ENCODE measurements around the gene NRP1. TPM values are rescaled to one million over a fixed set of nuclear protein-coding genes. Genes with fewer than 3 reads are reported as not detected.
A peak's percentile ranks its signal among the peaks of the same experiment; 100 is the strongest.
"Not testable (repeated sequence)": the region's sequence is repeated elsewhere in the genome, so short reads cannot be mapped to it uniquely, and the experiment has no call there.

The NRP1 gene
- total RNA-seq, 4 donors from 2014 or later, result 45.7 to 90.0 (median 57.7) TPM

DNA sequence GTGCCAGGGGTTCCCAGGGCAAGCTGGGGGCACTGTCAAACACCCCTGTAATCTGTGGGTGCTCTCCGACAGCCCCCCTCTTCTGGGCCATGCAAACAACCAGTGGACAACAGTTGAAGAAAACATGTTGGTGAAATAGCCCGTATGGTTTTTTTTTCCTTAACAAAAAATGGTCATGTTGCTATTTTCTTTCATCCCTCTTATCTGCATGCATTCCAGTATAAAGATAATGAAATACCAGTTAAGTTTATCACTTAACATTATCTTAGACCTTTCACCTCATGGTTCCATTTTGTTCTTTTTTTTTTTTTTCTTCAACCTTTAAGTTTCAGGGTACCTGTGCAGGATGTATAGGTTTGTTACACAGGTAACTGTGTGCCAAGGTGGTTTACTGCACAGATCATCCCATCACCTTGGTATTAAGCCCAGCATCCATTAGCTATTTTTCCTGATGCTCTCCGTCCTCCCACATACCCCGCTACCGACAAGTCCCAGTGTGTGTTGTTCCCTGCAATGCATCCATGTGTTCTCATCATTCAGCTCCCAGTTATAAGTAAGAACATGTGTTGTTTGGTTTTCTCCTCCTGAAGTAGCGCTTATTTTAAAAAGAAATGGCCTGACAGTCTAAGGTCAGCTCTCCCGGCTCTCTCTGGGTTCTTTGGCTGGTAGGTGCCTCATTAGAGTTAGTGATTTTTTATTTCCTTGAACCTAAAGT, 110.1 kb downstream of the NRP1 start:
- TF ChIP-seq EP300 (IDR thresholded peaks at IDR 0.05), result no peak
- TF ChIP-seq, protein P1, sequence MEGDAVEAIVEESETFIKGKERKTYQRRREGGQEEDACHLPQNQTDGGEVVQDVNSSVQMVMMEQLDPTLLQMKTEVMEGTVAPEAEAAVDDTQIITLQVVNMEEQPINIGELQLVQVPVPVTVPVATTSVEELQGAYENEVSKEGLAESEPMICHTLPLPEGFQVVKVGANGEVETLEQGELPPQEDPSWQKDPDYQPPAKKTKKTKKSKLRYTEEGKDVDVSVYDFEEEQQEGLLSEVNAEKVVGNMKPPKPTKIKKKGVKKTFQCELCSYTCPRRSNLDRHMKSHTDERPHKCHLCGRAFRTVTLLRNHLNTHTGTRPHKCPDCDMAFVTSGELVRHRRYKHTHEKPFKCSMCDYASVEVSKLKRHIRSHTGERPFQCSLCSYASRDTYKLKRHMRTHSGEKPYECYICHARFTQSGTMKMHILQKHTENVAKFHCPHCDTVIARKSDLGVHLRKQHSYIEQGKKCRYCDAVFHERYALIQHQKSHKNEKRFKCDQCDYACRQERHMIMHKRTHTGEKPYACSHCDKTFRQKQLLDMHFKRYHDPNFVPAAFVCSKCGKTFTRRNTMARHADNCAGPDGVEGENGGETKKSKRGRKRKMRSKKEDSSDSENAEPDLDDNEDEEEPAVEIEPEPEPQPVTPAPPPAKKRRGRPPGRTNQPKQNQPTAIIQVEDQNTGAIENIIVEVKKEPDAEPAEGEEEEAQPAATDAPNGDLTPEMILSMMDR (IDR thresholded peaks at IDR 0.05), result no peak
- Histone ChIP-seq H3K27me3 (no peaks in the 10 kb centered on the region), H3K4me3 (no peak overlapping the region), H3K9me3 (no peaks in the 10 kb centered on the region), H3K4me1 (peaks cover 0 to 10% (median 0%) of the 10 kb centered on the region in 4 donors), H3K27ac (no peak overlapping the region), H3K36me3 (peaks cover 0 to 43% (median 0%) of the 10 kb centered on the region in 3 donors)
- DNase-seq (ENCODE audit: low spot score in 2 of 2), result no peak
- 69 to 77% methylated on average over 7 of the region's 7 CpGs for WGBS, 2 donors

DNA sequence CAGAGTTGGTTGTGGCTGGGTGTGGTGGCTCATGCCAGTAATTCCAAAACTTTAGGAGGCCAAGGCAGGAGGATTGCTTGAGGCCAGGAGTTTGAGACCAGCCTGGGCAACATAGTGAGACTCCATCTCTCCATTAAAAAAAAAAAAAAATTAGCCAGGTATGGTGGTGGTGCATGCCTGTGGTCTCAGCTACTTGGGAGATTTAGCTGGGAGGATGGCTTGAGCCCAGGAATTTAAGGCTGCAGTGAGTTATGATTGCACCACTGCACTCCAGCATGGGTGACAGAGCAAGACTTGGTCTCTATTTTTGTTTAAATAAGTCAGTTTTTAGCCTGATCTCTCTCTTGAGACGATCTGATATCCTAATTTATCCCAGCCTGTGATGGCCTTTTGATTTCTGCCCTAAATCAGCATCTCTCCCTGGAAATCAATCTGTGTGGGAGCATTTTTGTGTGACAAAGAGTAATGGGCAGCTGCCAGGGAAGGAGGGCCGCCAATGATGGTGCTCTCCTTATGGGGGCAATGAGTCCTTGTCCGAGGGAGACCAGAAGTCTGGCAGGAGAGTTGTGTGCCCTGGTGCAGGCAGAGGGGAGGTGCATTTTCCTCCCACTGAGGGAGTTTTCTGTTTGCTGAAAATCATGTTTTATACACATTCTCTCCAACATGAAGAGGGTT, 111.0 kb downstream of the NRP1 start:
- Histone ChIP-seq H3K9me3 (no peaks in the 10 kb centered on the region), H3K4me1 (peaks cover 0 to 13% (median 0%) of the 10 kb centered on the region in 4 donors), H3K36me3 (peaks cover 0 to 43% (median 0%) of the 10 kb centered on the region in 3 donors), H3K27ac (no peak overlapping the region), H3K27me3 (no peaks in the 10 kb centered on the region), H3K4me3 (no peak overlapping the region)
- 69 to 71% methylated on average over 3 of the region's 3 CpGs for WGBS, 2 donors
- DNase-seq (ENCODE audit: low spot score in 2 of 2), result no peak
- TF ChIP-seq, protein P1 (IDR thresholded peaks at IDR 0.05), result no peak

DNA sequence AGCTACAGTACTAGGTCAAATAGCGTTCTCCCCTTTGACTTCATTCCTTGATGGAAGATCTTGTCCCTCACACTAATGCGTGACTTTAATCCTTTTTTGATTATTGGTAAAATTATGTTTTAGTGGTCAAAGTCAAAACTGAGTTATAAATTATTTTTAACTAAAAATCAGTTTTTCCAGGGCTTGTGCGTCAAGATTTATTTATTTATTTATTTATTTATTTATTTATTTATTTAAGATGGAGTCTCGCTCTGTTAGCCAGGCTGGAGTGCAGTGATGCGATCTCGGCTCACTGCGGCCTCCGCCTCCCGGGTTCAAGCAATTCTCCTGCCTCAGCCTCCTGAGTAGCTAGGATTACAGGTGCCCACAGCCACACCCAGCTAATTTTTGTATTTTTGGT, 112.2 kb downstream of the NRP1 start:
- not testable (repeated sequence) for H3K27me3 ChIP-seq; DNase-seq (ENCODE audit: low spot score in 2 of 2)
- peaks cover 0 to 43% (median 0%) of the 10 kb centered on the region in 3 donors for H3K36me3 ChIP-seq

DNA sequence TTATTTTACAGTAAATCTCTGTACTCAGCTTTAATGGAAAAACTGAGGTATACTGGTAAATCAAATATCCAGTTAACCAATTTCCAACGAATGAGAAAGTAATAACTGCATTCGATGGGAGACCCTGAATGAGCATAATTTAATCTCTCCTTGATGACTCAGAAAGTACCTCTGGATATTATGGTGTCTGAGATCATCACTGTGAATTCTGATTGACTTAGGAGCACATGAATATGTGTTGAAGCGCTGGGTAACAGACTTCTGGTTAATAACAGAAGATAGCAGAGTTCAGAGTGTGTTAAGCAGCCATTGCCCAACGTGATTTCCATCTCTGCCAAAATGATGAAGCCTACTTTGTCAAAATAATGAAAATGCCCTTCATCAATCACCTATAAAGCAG, 116.6 kb downstream of the NRP1 start:
- Histone ChIP-seq H3K4me1 (peaks cover 0 to 15% (median 0%) of the 10 kb centered on the region in 4 donors), H3K36me3 (peaks cover 0 to 31% (median 0%) of the 10 kb centered on the region in 3 donors), H3K27me3 (no peaks in the 10 kb centered on the region), H3K27ac (no peak overlapping the region), H3K4me3 (no peak overlapping the region), H3K9me3 (no peaks in the 10 kb centered on the region)
- TF ChIP-seq POLR2A (IDR thresholded peaks at IDR 0.05) (no peak), EP300 (IDR thresholded peaks at IDR 0.05) (no peak)
- TF ChIP-seq, protein P1 (IDR thresholded peaks at IDR 0.05), result no peak
- DNase-seq (ENCODE audit: low spot score in 2 of 2), result no peak
- WGBS, 2 donors, result 72 to 73% methylated on average over 4 of the region's 4 CpGs

More for the DNA sequence above, 112.2 kb downstream of the NRP1 start:
- H3K4me1 ChIP-seq, result peaks cover 0 to 13% (median 0%) of the 10 kb centered on the region in 4 donors
- 89 to 97% methylated on average over 9 of the region's 9 CpGs for WGBS, 2 donors
- not testable (repeated sequence) for H3K4me3 ChIP-seq, H3K27ac ChIP-seq, H3K9me3 ChIP-seq

DNA sequence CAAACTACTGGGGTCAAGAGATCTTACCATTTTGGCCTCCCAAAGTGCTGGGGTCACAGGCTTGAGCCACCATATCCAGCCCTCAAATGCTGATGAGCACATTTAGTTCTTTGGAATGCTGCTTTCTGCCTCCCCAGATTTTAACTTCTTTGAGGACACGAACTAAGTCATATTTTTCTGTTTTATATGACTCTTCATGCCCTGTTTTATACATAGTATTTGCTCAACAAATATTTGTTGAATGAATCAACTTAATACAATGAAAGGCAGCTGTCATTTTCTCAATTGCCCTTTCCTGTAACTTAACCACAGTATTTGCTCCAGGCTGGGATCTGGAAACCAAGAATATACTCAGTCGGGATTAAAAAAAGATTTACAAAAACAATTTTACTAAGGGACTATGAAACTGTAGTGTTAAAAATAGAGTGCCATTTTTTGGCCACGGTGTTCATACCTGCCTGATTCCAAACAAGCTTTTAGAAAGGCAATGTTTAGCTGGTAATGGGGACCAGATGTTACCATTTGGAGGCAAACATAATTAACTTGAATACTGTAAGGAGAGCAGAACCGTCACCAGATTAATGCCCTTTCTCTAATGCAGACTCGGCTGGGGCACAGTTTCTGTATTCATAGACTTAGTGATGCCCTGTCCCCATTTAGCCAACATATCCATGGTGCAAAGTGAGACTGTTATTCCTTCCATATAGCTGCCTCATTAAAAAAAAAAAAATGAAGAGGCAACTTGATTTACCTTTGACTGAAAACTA, 117.6 kb downstream of the NRP1 start:
- DNase-seq (ENCODE audit: low spot score in 2 of 2), result no peak
- Histone ChIP-seq H3K9me3 (no peaks in the 10 kb centered on the region), H3K4me3 (no peak overlapping the region), H3K27ac (peak overlapping the region in 1 of 4 donors; percentile 28), H3K4me1 (peaks cover 0 to 20% (median 0%) of the 10 kb centered on the region in 4 donors), H3K36me3 (peaks cover 0 to 25% (median 0%) of the 10 kb centered on the region in 3 donors), H3K27me3 (no peaks in the 10 kb centered on the region)
- TF ChIP-seq EP300 (IDR thresholded peaks at IDR 0.05) (no peak), POLR2A (IDR thresholded peaks at IDR 0.05) (no peak)
- TF ChIP-seq, protein P1 (IDR thresholded peaks at IDR 0.05), result no peak
- WGBS, 2 donors, result 47 to 58% methylated on average over 5 of the region's 5 CpGs
